CD4-positive, alpha-beta T cell treated with Interleukin-15 for 1 hour (primary cell): ENCODE data around the gene MIP.
"Not testable (repeated sequence)": the region's sequence is repeated elsewhere in the genome, so short reads cannot be mapped to it uniquely, and the experiment has no call there.

ENCODE experiments used
- DNase-seq: peaks from one replicate; pipeline ENCODE4 v3.0.0-alpha.2; 2020

The MIP gene

GRCh38 chr12:56462565-56462964, 8.1 kb upstream of the MIP start:
- no peak for DNase-seq

GRCh38 chr12:56461235-56462159, 7.0 kb upstream of the MIP start:
- DNase-seq, result no peak

DNA sequence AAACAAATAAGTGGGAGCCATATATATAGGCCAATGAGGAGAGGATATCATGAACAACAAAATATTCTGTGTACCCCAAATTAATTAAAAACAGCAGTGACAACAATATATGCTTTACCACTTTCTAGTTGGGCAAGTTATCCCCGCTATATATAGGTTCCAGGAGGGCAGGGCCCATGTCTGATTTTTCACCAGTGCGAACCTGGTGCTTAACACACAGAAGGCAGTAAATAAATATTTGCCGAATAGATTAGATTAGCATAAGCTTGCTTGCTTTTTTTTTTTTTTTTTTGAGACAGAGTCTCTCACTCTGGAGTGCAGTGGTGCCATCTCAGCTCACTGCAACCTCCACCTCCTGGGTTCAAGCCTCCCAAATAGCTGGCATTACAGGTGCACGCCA, 3.4 kb upstream of the MIP start:
- DNase-seq, result no peak

- no peak for DNase-seq
Observed at GRCh38 chr12:56451147-56451546, 3.3 kb downstream of the MIP start.

DNA sequence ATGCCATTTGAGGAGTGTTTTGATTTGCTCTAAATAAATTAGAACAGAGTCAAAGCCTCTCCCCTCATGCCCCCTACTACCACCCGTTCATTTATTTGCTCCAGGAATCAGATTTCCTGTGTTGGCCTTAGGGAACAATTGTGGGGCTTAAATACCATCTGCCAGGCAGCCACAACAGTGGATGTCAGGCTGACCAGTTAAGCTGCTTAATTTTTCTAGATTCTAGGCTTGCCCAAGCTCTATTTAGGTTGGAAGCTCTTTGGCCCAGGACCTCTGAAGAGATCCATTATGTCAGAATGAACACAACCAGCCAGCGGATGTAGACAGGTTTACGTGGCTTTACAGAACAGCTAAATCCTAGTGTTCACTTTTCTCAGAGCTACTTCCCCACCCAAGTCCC, 4.2 kb downstream of the MIP start:
- no peak for DNase-seq

DNA sequence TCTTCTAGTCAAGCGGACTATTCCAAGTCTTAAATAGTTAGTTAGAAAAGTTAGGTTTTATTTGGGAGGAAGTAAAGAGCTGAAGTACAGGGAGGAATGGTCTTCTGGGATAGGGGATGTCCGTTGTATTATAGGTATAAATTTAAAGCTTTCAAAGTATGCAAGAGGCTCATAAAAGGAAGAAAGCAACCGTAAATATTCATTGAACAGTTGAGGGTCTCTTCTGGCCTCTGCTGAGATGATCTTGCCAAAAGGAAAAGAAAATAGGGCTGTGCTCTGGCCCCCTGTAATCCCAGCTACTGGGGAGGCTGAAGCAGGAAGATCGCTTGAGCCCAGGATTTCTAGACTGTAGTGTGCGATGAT, 4.9 kb downstream of the MIP start:
- DNase-seq, result no peak

GRCh38 chr12:56448860-56449621, 5.4 kb downstream of the MIP start, which contains the start of gene TIMELESS:
Gene TIMELESS, minus strand, starts transcription at chr12:56449426. Its CDS starts 15,256 bp downstream, at chr12:56434170.
- DNase-seq, result peak; percentile 86

DNA sequence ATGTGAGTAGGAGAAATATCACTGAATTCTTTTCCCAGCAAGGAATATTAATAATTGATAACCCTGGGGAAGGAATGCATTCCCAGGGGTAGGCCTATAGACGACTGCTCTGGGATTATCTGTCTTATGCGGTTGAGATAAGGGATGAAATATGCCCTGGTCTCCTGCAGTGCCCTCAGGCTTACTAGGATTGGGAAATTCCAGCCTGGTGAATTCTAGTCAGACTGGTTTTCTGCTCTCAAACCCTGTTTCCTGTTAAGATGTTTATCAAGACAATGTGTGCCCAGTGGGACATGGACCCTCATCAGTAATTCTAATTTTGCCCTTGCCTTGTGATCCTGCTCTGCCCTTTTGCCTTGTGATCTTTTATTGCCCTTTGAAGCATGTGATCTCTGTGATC, 11.2 kb downstream of the MIP start:
- DNase-seq, result not testable (repeated sequence)

DNA sequence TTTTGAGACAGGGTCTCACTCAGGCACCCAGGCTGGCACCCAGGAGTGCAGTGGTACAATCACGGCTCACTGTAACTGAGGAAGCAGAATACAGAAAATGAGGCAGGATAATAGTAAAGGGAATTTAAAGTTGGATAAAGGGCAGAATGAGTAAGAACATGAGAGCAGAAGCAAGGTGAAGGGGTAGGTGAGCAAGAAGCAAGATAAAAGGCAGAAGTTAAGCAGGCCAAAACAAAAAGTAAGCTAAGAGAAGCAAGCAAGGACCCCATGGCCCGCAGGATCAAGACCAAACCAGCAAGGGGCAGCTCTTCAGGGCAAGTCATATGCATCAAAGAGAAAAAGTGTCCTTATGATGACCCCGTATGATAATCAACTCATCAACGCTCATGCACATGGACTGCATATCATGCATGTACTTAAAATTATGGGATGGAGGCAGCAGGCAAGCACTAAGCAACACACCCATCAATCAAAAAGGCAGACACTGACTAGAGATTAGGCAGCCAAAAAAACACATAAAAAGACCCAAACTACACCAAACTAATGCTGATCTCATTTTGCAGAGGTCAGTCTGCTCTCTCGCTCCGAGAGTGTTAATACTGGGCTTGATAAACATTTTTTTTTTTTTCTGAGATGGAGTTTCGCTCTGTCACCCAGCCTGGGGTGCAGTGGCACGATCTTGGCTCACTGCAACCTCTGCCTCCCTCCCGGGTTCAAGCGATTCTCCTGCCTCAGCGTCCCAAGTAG, 16.9 kb downstream of the MIP start:
- DNase-seq, result no peak

DNA sequence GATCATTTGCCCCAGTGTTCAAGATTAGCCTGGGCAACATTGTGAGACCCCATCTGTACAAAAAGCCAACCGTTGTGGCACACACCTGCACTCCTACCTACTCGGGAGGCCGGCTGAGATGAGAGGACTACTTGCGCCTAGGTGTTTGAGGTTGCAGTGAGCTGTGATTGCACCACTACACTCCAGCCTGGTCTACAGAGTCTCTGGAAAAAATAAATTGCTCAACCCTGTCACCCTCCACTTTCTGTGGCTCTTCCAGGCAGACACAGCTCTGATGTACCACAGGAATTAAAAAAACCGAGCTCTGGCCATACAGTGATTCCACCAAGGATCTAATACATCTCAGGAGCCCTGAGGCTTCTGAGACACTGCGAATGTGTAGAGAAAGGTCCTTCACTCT, 19.6 kb downstream of the MIP start:
- no peak for DNase-seq

DNA sequence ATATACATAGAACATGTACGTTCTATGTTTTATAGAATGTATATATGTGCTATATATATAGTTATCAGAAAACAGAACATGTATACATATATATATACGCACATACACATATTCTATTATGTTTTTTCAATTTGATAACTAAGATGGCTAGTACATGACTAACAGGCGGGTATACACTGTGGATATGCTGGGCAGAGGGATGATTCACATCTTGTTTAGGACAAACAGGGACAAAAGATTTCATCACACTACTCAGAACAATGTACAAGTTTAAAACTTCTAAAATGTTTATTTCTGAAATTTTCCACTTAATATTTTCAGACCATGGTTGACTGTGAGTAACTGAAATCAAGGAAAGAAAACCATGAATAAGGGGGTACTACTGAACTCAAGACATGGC, 22.6 kb downstream of the MIP start:
- DNase-seq, result no peak

DNA sequence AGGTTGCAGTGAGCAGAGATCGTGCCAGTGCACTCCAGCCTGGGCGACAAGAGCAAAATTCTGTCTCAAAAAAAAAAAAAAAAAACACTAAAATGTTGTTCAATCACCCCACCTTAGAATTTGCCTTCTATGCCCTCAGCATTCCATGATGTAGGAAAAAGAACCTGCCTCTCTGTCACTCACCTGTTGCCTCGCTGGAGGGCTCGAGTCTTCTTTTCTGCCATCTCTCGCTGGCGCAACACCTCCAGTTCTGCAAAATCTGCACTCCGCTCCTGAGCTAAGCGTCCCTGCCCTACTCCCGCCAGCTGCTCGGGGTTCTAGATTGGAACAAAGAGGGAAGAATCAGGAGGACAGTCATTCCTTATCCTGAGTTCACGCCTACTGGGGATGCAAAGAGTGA, 23.2 kb downstream of the MIP start:
- DNase-seq, result no peak

- no peak for DNase-seq
Observed at GRCh38 chr12:56425940-56426438, 28.5 kb downstream of the MIP start.

DNA sequence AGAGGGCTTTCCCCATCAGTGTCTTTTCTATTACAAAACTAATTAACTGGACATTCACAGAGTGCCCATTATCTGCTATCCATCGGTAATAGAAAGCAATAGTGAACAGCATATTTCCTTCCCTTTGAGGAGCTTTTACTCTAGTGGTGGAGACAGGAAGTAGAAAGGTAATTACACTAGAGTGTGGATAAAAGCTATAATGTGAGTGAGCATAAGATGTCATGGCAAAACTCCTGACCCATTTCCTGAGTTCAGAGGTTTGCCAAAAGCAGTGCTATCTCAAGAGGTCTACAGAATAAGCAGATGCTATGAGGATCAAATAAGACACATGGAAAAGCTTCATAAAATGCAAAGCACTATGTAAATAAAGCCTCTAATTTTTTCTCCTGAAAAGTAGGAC, 29.3 kb downstream of the MIP start:
- DNase-seq, result no peak

GRCh38 chr12:56420411-56420810, 34.0 kb downstream of the MIP start:
- no peak for DNase-seq

- no peak for DNase-seq
Observed at GRCh38 chr12:56417739-56418138, 36.7 kb downstream of the MIP start.

DNA sequence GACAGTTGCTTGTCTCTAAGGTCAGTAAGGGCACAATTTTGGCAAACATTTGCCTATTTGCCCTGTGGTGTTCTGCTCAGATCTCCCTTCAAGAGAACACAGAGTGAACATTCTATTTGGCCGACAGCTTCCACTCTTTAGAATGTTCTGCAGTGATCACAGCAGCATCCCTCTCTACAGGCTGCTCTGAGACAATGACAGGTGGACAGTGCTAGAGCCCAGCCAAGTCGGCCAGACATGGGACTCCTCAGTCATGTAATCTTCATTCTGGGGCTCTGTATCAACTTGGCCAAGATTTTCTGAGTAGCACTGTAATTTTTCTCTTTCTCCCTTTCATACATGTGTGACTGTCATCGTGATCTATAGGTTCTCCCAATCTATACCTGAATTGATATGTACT, 40.1 kb downstream of the MIP start:
- no peak for DNase-seq

DNA sequence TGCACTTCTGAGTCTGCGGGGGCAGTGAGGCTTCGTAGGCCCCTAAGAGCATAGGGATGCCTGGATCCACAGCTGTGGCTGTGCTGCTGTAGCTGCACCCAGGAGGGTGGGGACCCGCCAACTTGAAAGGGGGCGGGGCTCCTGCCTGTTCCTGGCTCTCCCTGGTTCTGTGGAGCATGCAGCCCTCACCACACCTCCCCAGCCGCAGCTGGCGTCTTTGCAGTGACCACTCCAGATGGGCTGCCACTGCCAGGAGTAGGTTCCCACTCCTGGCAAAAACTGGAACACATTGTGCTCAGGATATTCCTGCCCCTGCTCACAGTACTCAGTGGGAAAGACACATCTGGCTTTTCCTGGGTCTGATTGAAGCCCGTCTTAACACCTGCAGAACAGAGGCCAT, 41.1 kb downstream of the MIP start:
- no peak for DNase-seq

- no peak for DNase-seq
Observed at GRCh38 chr12:56411781-56412639, 42.4 kb downstream of the MIP start.

GRCh38 chr12:56410768-56411167, 43.7 kb downstream of the MIP start:
- no peak for DNase-seq

- DNase-seq, result no peak
Observed at GRCh38 chr12:56408799-56409417, 45.5 kb downstream of the MIP start.

GRCh38 chr12:56404227-56404626, 50.2 kb downstream of the MIP start:
- not testable (repeated sequence) for DNase-seq
